HTERT RPE-1 (cell line): ENCODE results near the gene U2AF2.

Source experiments
- in situ Hi-C: fragments of 300-500 bp; cut with MboI; formaldehyde crosslinking; loops from 4 replicates; pipeline ENCODE4 v1.14.3; 2020; ENCODE audit warnings: low sequenced_read_pairs

U2AF2 gene

GRCh38 chr19:55621205-55621672 lies 33.6 kb upstream of the U2AF2 start:
- in situ Hi-C loops, result no loop called here

- in situ Hi-C loops, result no loop called here
Observed at GRCh38 chr19:55621673-55622231, 33.1 kb upstream of the U2AF2 start.

GRCh38 chr19:55622242-55622969 lies 32.4 kb upstream of the U2AF2 start:
- in situ Hi-C loops, result no loop called here

- in situ Hi-C loops, result no loop called here
Observed at GRCh38 chr19:55623130-55623529, 31.7 kb upstream of the U2AF2 start.

- in situ Hi-C loops, result no loop called here
Observed at GRCh38 chr19:55623561-55623960, 31.3 kb upstream of the U2AF2 start.

- in situ Hi-C loops, result no loop called here
Observed at GRCh38 chr19:55624109-55625003, 30.5 kb upstream of the U2AF2 start, which contains the start of gene ZNF784. TSS of gene ZNF784 (minus strand) at chr19:55624566. CDS start at chr19:55624561, 5 bp downstream.

- in situ Hi-C loops, result no loop called here
Observed at GRCh38 chr19:55625004-55625326, 29.9 kb upstream of the U2AF2 start.

GRCh38 chr19:55626350-55626749 lies 28.5 kb upstream of the U2AF2 start:
- in situ Hi-C loops, result no loop called here

GRCh38 chr19:55632463-55632834 lies 22.4 kb upstream of the U2AF2 start:
- in situ Hi-C loops, result no loop called here

GRCh38 chr19:55633861-55634260 lies 21.0 kb upstream of the U2AF2 start:
- in situ Hi-C loops, result no loop called here

GRCh38 chr19:55635334-55635717 lies 19.5 kb upstream of the U2AF2 start:
- in situ Hi-C loops, result no loop called here

GRCh38 chr19:55635856-55636440 lies 18.9 kb upstream of the U2AF2 start:
- in situ Hi-C loops, result no loop called here

GRCh38 chr19:55636723-55637122 lies 18.1 kb upstream of the U2AF2 start:
- in situ Hi-C loops, result no loop called here

GRCh38 chr19:55637534-55637933 lies 17.3 kb upstream of the U2AF2 start:
- in situ Hi-C loops, result no loop called here

GRCh38 chr19:55638864-55639359 lies 15.9 kb upstream of the U2AF2 start:
- in situ Hi-C loops, result no loop called here

- in situ Hi-C loops, result no loop called here
Observed at GRCh38 chr19:55640043-55640576, 14.7 kb upstream of the U2AF2 start.

GRCh38 chr19:55640577-55641425 lies 14.0 kb upstream of the U2AF2 start, which contains the start of gene ZNF580:
TSS of gene ZNF580 (plus strand) at chr19:55641002. CDS start at chr19:55642509, 1,507 bp downstream.
- in situ Hi-C loops, result no loop called here

- in situ Hi-C loops, result no loop called here
Observed at GRCh38 chr19:55641426-55642152, 13.2 kb upstream of the U2AF2 start.
